ENCODE results near the gene RB1. TPM values are rescaled to one million over a fixed set of nuclear protein-coding genes. Genes with fewer than 3 reads are reported as not detected.

RB1 gene
- total RNA-seq, 1 experiment from 2014 or later: 36.7 TPM

GRCh38 chr13:48268019-48268418 is 35.5 kb upstream of the RB1 start:
- Histone ChIP-seq H3K4me1 (ENCODE audit: control insufficient read depth in 1 of 2, insufficient read depth in 2 of 2, low read length in 2 of 2) (peaks cover 0 to 12% of the 10 kb centered on the region in 2 experiments; a peak in 3 of 4 replicates), H3K4me3 (replicated peaks in 1 of 2; ENCODE audit: low read depth in 1 of 2, low read length in 2 of 2) (no peak overlapping the region), H3K36me3 (ENCODE audit: control insufficient read depth in 1 of 2, insufficient read depth in 2 of 2, low read length in 2 of 2) (peaks cover 0 to under 1% of the 10 kb centered on the region in 2 experiments; a peak in 1 of 4 replicates), H3K9ac (ENCODE audit: low read length) (no peak overlapping the region), H2AFZ (ENCODE audit: low read depth, low read length, poor library complexity, severe bottlenecking) (no peak overlapping the region), H3K9me2 (ENCODE audit: insufficient read depth) (no peaks in the 10 kb centered on the region), H3K27me3 (ENCODE audit: insufficient read depth, low read length) (no peaks in the 10 kb centered on the region), H3K27ac (ENCODE audit: low read depth, low read length) (no peak overlapping the region), H3K4me2 (ENCODE audit: low read length) (no peak overlapping the region), H4K20me1 (ENCODE audit: insufficient read depth) (no peaks in the 10 kb centered on the region), H3K9me3 (ENCODE audit: control insufficient read depth in 1 of 2, insufficient read depth in 1 of 2, low read depth in 1 of 2, low read length in 2 of 2) (no peaks in the 10 kb centered on the region), H3K79me2 (ENCODE audit: insufficient read depth, low read length) (no peaks in the 10 kb centered on the region)
- intact Hi-C loops (cut with micrococcal nuclease): no loop called here
- ChIA-PET RAD21 (ENCODE audit: low non-redundant PET in 1 of 2, low total read pairs in 2 of 2, uncharacterized antibody in 2 of 2, unreplicated experiment in 2 of 2) (no interaction called here), CTCF (no interaction called here), POLR2A (no interaction called here)
- no peak for DNase-seq (ENCODE audit: low read depth, low spot score)
- BruUV-seq (replicated peaks): no TSS peak
- no peak for ATAC-seq
- TF ChIP-seq POLR2AphosphoS5 (IDR thresholded peaks at IDR 0.05; ENCODE audit: low read depth, low read length): no peak
- no peak for TF ChIP-seq EZH2 (IDR thresholded peaks at IDR 0.05)
- no peak for TF ChIP-seq EGR1 (IDR thresholded peaks at IDR 0.05; ENCODE audit: low read depth)
- TF ChIP-seq CTCF (IDR thresholded peaks at IDR 0.05 in 2 of 3, conservative IDR thresholded peaks at IDR 0.05 in 1 of 3; ENCODE audit: borderline replicate concordance in 1 of 3, insufficient read depth in 1 of 3, low read depth in 2 of 3, low read length in 2 of 3): no peak
- no peak for TF ChIP-seq SIN3A (IDR thresholded peaks at IDR 0.05; ENCODE audit: low read depth)
- TF ChIP-seq POLR2A (IDR thresholded peaks at IDR 0.05; ENCODE audit: borderline replicate concordance, extremely low read depth, insufficient read depth, insufficient read length): no peak
- no peak for TF ChIP-seq ZNF274 (IDR thresholded peaks at IDR 0.05; ENCODE audit: low read depth, low read length)
- no peak for TF ChIP-seq SP1 (IDR thresholded peaks at IDR 0.05; ENCODE audit: low read depth)
- TF ChIP-seq JUND (IDR thresholded peaks at IDR 0.05): no peak
- TF ChIP-seq REST (IDR thresholded peaks at IDR 0.05; ENCODE audit: low read depth): no peak
- TF ChIP-seq YY1 (IDR thresholded peaks at IDR 0.05; ENCODE audit: extremely low read depth, insufficient replicate concordance, low read depth, low read length): no peak
- TF ChIP-seq EZH2phosphoT487 (IDR thresholded peaks at IDR 0.05; ENCODE audit: borderline replicate concordance): no peak
- TF ChIP-seq ZBTB33 (IDR thresholded peaks at IDR 0.05; ENCODE audit: extremely low read depth, insufficient replicate concordance, low read length): no peak
- TF ChIP-seq ELF1 (IDR thresholded peaks at IDR 0.05; ENCODE audit: borderline replicate concordance, low read depth): no peak
- no peak for TF ChIP-seq ZFX (IDR thresholded peaks at IDR 0.05)
